Body of pancreas (tissue), 4 donors: ENCODE results near the gene DNAJB8. TPM values are rescaled to one million over a fixed set of nuclear protein-coding genes. Genes with fewer than 3 reads are reported as not detected.

Experiments
- ATAC-seq: fragments of 150-250 bp; one replicate; pipeline ENCODE4 v1.9.1; 2016
- DNase-seq, 4 donors: peaks; one replicate each; pipeline ENCODE4 v3.0.0-alpha.2; 2019
- H3K27ac ChIP-seq, 4 donors: fragments of 200-600 bp; sonication (generic); 1 replicate in 3 of 4; 2 replicates in 1 of 4; pipeline versions ENCODE4 v1.5.1 to v1.6.1; 2016 to 2019; ENCODE audit warnings: mild to moderate bottlenecking in 1 of 4, mixed read lengths in 1 of 4, moderate library complexity in 1 of 4
- H3K27me3 ChIP-seq, 2 donors: fragments of 200-600 bp; sonication (generic); one replicate each; pipeline ENCODE4 v1.6.0; 2016; ENCODE audit warnings: mild to moderate bottlenecking in 1 of 2
- H3K36me3 ChIP-seq, 2 donors: fragments of 200-600 bp; sonication (generic); replicated peaks in 1 of 2; 2 replicates each; pipeline ENCODE4 v1.5.1; 2016; ENCODE audit warnings: low read depth in 2 of 2; ENCODE audit not compliant: insufficient read depth in 1 of 2
- H3K4me1 ChIP-seq: fragments of 200-600 bp; sonication (generic); one replicate; pipeline ENCODE4 v1.6.0; 2016
- H3K4me3 ChIP-seq, 2 donors: fragments of 200-600 bp; sonication (generic); 1 replicate in 1 of 2; 2 replicates in 1 of 2; pipeline ENCODE4 v1.5.1; 2016 to 2019
- H3K9me3 ChIP-seq, 3 donors: fragments of 200-600 bp; sonication (generic); 1 replicate in 2 of 3; 2 replicates in 1 of 3; pipeline ENCODE4 v1.5.1; 2016
- POLR2A ChIP-seq, 3 donors: fragments of 450-650 bp; IDR thresholded peaks; one replicate each; pipeline ENCODE4 v1.6.1; 2016; ENCODE audit warnings: antibody characterized with exemption in 3 of 3, mild to moderate bottlenecking in 2 of 3
- WGBS, 2 donors: methylation state at CpG; one replicate each; pipeline ENCODE4 v1.1.5; 2017; 5-methylcytosine and 5-hydroxymethylcytosine counted together
- intact Hi-C: fragments of 100-400 bp; cut with DNase I; formaldehyde crosslinking; loops from one replicate; pipeline ENCODE4 v1.15.1; 2023
- total RNA-seq, 2 donors: library from RNA; depleted of rRNA; stranded (reverse); fragments of >200 nt; gene quantifications; one replicate each; pipeline ENCODE4 v1.1.0, GENCODE V29; 2016
- TF ChIP-seq, protein P1 (sequence below), 7 experiments: fragments of 450-650 bp in 4 of 7; fragments of 200-600 bp in 3 of 7; sonication (generic) in 3 of 7; IDR thresholded peaks; one replicate each; pipeline ENCODE4 v1.5.1; 2016 to 2019; ENCODE audit warnings: antibody characterized with exemption in 7 of 7

DNAJB8 gene
- total RNA-seq, 2 donors from 2014 or later: not detected

DNA sequence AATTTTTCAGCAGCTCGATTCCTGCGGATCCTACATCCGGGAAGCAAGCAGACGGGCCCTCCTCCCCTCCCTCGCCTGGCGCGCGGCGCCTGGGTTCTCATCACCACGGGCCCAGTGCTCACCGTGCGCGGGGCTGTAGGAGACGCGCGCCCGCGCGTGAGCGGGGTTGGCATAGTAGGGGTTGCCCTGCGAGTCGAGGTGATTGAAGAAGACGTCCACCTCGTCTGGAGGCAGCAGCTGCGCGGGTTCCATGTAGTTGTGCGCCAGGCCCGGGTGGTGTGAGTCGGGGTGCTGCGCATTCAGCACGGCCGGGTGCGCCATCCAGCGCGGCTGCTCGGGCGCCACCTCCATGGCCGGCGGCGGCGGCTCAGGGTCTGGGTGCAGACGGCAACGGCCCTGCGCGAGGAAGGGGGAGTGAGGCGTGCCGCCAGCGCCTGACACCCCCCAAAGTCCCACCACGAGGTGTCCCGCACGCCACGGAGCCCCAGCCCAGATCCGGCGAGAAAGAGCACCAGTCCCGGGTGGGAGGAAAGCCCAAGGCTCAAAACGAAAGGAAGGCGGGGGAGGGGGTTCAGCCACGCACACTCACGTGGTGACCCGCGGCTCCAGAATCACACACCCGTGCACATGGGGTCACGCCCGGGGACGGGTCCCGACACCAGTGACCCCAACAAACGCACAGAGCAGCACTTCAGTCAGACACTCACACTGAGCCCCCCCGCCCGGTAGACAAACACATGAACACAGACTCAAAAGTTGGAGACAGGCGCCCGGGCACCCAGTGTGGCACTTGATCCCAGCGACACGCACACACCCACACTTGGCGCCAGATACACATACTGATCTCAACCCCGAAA lies 20.2 kb upstream of the DNAJB8 start:
- DNase-seq (peak in 3 of 4 donors; percentile 26 to 50 (median 34)), ATAC-seq (no peak)
- H3K27me3 ChIP-seq: peaks cover 0 to 15% of the 10 kb centered on the region in 2 donors
- peaks cover 61% of the 10 kb centered on the region for H3K4me1 ChIP-seq
- H3K27ac ChIP-seq: peak overlapping the region; percentile 70 to 97 (median 95)
- H3K9me3 ChIP-seq: no peaks in the 10 kb centered on the region
- TF ChIP-seq, protein P1, sequence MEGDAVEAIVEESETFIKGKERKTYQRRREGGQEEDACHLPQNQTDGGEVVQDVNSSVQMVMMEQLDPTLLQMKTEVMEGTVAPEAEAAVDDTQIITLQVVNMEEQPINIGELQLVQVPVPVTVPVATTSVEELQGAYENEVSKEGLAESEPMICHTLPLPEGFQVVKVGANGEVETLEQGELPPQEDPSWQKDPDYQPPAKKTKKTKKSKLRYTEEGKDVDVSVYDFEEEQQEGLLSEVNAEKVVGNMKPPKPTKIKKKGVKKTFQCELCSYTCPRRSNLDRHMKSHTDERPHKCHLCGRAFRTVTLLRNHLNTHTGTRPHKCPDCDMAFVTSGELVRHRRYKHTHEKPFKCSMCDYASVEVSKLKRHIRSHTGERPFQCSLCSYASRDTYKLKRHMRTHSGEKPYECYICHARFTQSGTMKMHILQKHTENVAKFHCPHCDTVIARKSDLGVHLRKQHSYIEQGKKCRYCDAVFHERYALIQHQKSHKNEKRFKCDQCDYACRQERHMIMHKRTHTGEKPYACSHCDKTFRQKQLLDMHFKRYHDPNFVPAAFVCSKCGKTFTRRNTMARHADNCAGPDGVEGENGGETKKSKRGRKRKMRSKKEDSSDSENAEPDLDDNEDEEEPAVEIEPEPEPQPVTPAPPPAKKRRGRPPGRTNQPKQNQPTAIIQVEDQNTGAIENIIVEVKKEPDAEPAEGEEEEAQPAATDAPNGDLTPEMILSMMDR (IDR thresholded peaks at IDR 0.05): no peak
- no peak for TF ChIP-seq POLR2A (IDR thresholded peaks at IDR 0.05)
- H3K4me3 ChIP-seq: peak overlapping the region; percentile 44 to 57
- 1 to 2% methylated on average over 35 to 75 of the region's 75 CpGs for WGBS, 2 donors
- H3K36me3 ChIP-seq: no peaks in the 10 kb centered on the region
- intact Hi-C loops: no loop called here

DNA sequence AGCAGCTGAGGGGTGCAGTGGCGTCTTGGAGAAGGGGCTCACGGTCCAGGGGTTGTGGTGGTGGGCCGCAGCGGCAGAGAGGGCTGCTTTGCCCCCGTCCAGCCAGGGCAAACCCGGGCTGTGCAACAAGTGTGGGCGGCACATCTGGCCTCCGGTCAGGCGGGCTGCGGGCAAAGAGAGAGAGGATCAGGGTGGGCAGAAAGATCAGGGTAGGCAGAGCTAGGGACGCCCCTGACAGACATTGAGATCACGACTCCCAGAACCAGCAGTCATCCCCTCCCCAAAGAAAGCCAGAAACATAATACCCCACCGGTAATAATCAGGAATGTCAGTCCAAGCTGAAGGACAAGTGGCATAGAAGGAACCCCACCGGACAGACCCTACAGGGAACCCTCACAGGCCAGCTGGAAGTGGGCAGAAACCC lies 19.5 kb upstream of the DNAJB8 start:
- Histone ChIP-seq H3K4me3 (no peak overlapping the region), H3K9me3 (no peaks in the 10 kb centered on the region), H3K27ac (peak overlapping the region in 1 of 4 donors; percentile 93), H3K4me1 (peaks cover 58% of the 10 kb centered on the region), H3K36me3 (no peaks in the 10 kb centered on the region), H3K27me3 (peaks cover 0 to 11% of the 10 kb centered on the region in 2 donors)
- intact Hi-C loops: no loop called here
- WGBS, 2 donors: 48 to 76% methylated on average over 14 of the region's 14 CpGs
- TF ChIP-seq, protein P1 (IDR thresholded peaks at IDR 0.05): no peak
- ATAC-seq (no peak), DNase-seq (no peak)

DNA sequence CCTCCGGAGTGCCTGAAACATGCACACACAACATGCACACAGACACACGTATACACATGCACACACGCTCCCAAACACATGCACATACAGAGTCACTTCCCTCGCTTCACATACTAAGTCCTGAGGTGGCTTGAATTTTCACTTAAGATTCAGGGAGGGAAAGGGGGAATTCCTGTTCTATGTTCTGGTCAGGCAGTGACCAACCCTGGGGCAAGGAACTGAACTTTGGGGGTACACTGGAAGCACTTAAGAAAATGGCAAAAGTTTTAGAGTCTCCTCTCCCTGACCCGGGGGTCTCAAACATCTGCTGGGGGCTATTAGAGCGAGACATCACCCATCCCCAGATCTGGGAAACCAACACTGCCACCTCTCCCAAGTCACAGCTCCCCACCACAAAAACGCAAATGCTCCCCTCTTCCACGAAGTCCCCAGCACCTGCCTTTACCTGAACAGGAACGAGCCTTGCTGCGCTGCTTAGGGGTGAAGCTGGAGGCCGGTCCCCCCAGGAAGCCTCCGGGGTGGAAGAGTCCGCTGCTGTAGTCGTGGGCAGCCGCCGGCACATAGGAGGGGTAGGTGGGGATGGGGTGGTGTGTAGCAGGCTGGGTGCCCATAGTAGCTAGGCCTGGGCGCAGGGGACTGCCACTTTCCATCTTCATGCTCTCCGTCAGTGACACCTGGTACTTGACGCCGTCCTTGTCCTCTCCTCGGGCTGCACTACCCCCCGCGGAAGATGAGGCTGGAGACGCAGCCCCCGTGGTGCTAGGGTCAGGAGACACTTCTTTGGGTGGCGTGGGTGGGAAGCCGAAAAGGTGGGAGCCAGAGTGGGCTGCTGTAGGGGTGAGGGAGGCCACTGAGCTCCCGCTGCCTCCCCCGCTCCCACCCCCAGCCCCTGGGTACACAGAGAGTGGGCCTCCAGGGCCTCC lies 18.9 kb upstream of the DNAJB8 start:
- Histone ChIP-seq H3K4me3 (no peak overlapping the region), H3K36me3 (no peaks in the 10 kb centered on the region), H3K4me1 (peaks cover 54% of the 10 kb centered on the region), H3K27ac (no peak overlapping the region), H3K27me3 (peaks cover 0 to 11% of the 10 kb centered on the region in 2 donors), H3K9me3 (no peaks in the 10 kb centered on the region)
- intact Hi-C loops: no loop called here
- WGBS, 2 donors: 43 to 60% methylated on average over 12 to 29 of the region's 29 CpGs
- no peak for TF ChIP-seq POLR2A (IDR thresholded peaks at IDR 0.05)
- TF ChIP-seq, protein P1 (IDR thresholded peaks at IDR 0.05): no peak
- ATAC-seq (no peak), DNase-seq (no peak)

DNA sequence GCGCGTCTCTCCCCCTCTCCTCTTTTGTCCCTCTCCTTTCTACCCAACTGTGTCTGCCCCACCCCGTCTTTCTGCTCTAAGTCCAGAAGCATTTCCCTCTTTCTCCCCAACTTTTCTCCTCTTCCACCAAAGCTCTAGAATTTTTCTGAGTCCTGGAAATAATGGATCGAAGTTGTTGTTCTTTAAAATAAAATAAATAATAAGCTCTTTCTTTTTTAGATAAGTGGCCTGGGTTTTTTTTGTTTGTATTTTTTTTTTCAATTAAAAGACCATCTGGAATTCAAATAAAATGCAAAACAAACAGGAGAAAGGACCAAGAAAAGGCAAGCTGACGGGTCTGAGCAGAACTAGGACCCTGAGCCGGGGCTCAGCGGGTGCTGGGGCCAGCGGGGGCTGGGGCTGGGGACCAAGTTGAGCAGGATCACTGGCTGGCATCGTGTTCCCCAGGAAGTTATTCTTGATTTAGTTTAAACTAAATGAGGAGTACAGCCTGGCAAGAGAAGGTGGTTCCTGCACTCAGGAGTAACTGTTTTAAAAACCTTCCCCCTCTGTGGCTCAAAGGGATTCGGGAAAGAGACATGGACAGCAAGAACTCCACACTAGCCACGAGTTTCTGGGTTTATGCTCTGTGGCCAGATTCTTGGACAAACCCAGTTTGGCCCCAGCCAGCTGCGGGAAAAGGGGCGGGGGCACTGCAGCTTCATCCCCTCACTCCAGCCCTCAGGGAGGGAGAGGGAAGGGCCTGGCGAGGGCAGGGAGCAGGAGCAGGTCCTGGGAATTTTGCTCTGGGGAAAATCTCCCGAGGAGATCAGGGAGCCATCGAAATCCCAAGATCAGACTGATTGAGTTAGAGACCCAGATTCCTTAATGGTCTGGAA lies 18.0 kb upstream of the DNAJB8 start:
- Histone ChIP-seq H3K4me3 (no peak overlapping the region), H3K27me3 (peaks cover 0 to 11% of the 10 kb centered on the region in 2 donors), H3K27ac (no peak overlapping the region), H3K9me3 (no peaks in the 10 kb centered on the region), H3K4me1 (peaks cover 45% of the 10 kb centered on the region), H3K36me3 (no peaks in the 10 kb centered on the region)
- ATAC-seq (no peak), DNase-seq (no peak)
- TF ChIP-seq, protein P1 (IDR thresholded peaks at IDR 0.05): no peak
- no peak for TF ChIP-seq POLR2A (IDR thresholded peaks at IDR 0.05)
- intact Hi-C loops: no loop called here
- 51 to 59% methylated on average over 16 of the region's 16 CpGs for WGBS, 2 donors
